DND-41 (cell line): ENCODE results near the gene FAM110A.
"Not testable (repeated sequence)": the region's sequence is repeated elsewhere in the genome, so short reads cannot be mapped to it uniquely, and the experiment has no call there.

Experiments used
- ATAC-seq: fragments of 200-7000 bp; cut with Tn5 transposase; 3 replicates; pipeline ENCODE4 v1.9.1; 2021; ENCODE audit warnings: low read depth; ENCODE audit not compliant: insufficient read depth
- DNase-seq: peaks from one replicate; pipeline ENCODE4 v3.0.0-alpha.2; 2020
- H2AFZ ChIP-seq: 2 replicates; pipeline ENCODE4 v1.6.0; 2012; ENCODE audit warnings: low read depth, low read length
- H3K27ac ChIP-seq: 2 replicates; pipeline ENCODE4 v1.5.1; 2012; ENCODE audit warnings: low read length, inconsistent platforms
- H3K27me3 ChIP-seq: fragments of 200-600 bp; sonication (generic); 2 replicates; pipeline ENCODE4 v1.6.0; 2012; ENCODE audit warnings: low read length, mild to moderate bottlenecking, inconsistent platforms; ENCODE audit not compliant: insufficient read depth, poor library complexity
- H3K36me3 ChIP-seq: 2 replicates; pipeline ENCODE4 v1.5.1; 2012; ENCODE audit warnings: low read length, inconsistent platforms; ENCODE audit not compliant: insufficient read depth
- H3K4me1 ChIP-seq: 2 replicates; pipeline ENCODE4 v1.5.1; 2012; ENCODE audit warnings: mild to moderate bottlenecking, low read length; ENCODE audit not compliant: insufficient read depth
- H3K4me2 ChIP-seq: 2 replicates; pipeline ENCODE4 v1.6.0; 2012; ENCODE audit warnings: mild to moderate bottlenecking, moderate library complexity, low read length, inconsistent platforms; ENCODE audit not compliant: insufficient read depth
- H3K4me3 ChIP-seq, 2 experiments: fragments of 200-600 bp in 1 of 2; shearing (Covaris generic) in 1 of 2; 2 replicates each; pipeline ENCODE4 v1.5.1; 2012 to 2016; ENCODE audit warnings: inconsistent platforms in 2 of 2, low read length in 2 of 2, mild to moderate bottlenecking in 2 of 2, low read depth in 1 of 2, moderate library complexity in 1 of 2
- H3K79me2 ChIP-seq: 2 replicates; pipeline ENCODE4 v1.6.0; 2012; ENCODE audit warnings: low read length, inconsistent platforms; ENCODE audit not compliant: insufficient read depth
- H3K9ac ChIP-seq: 2 replicates; pipeline ENCODE4 v1.6.0; 2012; ENCODE audit warnings: low read depth, mild to moderate bottlenecking, inconsistent platforms, low read length, moderate library complexity
- H3K9me3 ChIP-seq: 2 replicates; pipeline ENCODE4 v1.5.1; 2012; ENCODE audit warnings: low read length, moderate library complexity, mild to moderate bottlenecking, inconsistent platforms; ENCODE audit not compliant: insufficient read depth, severe bottlenecking
- H4K20me1 ChIP-seq: 2 replicates; pipeline ENCODE4 v1.6.0; 2012; ENCODE audit warnings: low read length; ENCODE audit not compliant: insufficient read depth
- EZH2 ChIP-seq: IDR thresholded peaks from 3 replicates; pipeline ENCODE4 v1.6.1; 2012; ENCODE audit warnings: borderline replicate concordance, low read depth, mild to moderate bottlenecking, moderate library complexity, low read length, inconsistent platforms; ENCODE audit not compliant: severe bottlenecking
- TF ChIP-seq, protein P1 (sequence below): IDR thresholded peaks from 2 replicates; pipeline ENCODE4 v1.5.1; 2012; ENCODE audit warnings: borderline replicate concordance, low read length, moderate library complexity, mild to moderate bottlenecking; ENCODE audit not compliant: poor library complexity, severe bottlenecking; ENCODE audit errors: extremely low read depth

FAM110A gene

DNA sequence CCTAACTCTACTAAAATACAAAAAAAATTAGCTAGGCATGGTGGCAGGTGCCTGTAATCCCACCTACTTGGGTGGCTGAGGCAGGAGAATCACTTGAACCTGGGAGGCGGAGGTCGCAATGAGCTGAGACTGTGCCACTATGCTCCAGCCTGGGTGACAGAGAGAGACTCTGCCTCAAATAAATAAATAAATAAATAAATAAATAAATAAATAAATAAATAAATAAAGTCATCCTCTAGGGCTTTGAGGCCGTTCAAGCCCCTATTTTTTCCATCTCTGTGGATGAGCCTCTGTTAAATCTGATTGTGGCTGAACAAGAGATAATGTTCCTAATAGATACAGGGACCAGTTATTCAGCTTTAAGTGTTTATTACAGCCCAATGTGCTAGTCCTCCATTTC is 31.8 kb upstream of the FAM110A start:
- H3K9ac ChIP-seq, result no peak overlapping the region
- no peaks in the 10 kb centered on the region for H3K36me3 ChIP-seq
- H3K4me2 ChIP-seq, result no peak overlapping the region
- H2AFZ ChIP-seq, result no peak overlapping the region
- H3K4me3 ChIP-seq, result no peak overlapping the region
- H3K27ac ChIP-seq, result no peak overlapping the region
- H4K20me1 ChIP-seq, result no peaks in the 10 kb centered on the region
- no peaks in the 10 kb centered on the region for H3K27me3 ChIP-seq
- no peak for DNase-seq
- no peaks in the 10 kb centered on the region for H3K79me2 ChIP-seq
- ATAC-seq, result no peak
- TF ChIP-seq, protein P1, sequence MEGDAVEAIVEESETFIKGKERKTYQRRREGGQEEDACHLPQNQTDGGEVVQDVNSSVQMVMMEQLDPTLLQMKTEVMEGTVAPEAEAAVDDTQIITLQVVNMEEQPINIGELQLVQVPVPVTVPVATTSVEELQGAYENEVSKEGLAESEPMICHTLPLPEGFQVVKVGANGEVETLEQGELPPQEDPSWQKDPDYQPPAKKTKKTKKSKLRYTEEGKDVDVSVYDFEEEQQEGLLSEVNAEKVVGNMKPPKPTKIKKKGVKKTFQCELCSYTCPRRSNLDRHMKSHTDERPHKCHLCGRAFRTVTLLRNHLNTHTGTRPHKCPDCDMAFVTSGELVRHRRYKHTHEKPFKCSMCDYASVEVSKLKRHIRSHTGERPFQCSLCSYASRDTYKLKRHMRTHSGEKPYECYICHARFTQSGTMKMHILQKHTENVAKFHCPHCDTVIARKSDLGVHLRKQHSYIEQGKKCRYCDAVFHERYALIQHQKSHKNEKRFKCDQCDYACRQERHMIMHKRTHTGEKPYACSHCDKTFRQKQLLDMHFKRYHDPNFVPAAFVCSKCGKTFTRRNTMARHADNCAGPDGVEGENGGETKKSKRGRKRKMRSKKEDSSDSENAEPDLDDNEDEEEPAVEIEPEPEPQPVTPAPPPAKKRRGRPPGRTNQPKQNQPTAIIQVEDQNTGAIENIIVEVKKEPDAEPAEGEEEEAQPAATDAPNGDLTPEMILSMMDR, result no peak
- no peak for TF ChIP-seq EZH2
- H3K4me1 ChIP-seq, result no peaks in the 10 kb centered on the region
- H3K9me3 ChIP-seq, result peaks cover 16% of the 10 kb centered on the region

DNA sequence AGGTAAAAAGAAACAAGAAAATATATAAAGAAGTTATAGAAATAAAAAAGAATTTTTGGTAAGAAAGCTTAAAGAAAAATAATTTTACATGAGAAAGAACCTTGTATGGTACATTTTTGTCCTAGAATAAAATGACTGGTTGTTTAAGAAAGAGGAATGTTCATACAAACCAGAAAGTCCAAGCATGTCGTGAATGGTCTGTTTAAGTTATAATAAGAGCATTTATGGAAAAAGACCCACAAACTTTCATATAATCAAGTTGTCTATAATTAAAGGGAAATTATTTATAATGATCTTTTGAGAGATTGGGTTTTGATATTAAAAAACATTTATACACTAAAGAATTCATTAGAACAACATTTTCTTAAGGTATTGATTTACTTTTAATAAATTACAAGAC is 27.8 kb upstream of the FAM110A start:
- no peak overlapping the region for H3K4me3 ChIP-seq
- H4K20me1 ChIP-seq, result no peaks in the 10 kb centered on the region
- no peaks in the 10 kb centered on the region for H3K27me3 ChIP-seq
- no peak overlapping the region for H3K9ac ChIP-seq
- H3K79me2 ChIP-seq, result no peaks in the 10 kb centered on the region
- no peaks in the 10 kb centered on the region for H3K4me1 ChIP-seq
- TF ChIP-seq, protein P1, result no peak
- TF ChIP-seq EZH2, result no peak
- no peak overlapping the region for H2AFZ ChIP-seq
- H3K36me3 ChIP-seq, result no peaks in the 10 kb centered on the region
- DNase-seq (no peak), ATAC-seq (no peak)
- H3K27ac ChIP-seq, result no peak overlapping the region
- H3K9me3 ChIP-seq, result peaks cover 28% of the 10 kb centered on the region
- no peak overlapping the region for H3K4me2 ChIP-seq

DNA sequence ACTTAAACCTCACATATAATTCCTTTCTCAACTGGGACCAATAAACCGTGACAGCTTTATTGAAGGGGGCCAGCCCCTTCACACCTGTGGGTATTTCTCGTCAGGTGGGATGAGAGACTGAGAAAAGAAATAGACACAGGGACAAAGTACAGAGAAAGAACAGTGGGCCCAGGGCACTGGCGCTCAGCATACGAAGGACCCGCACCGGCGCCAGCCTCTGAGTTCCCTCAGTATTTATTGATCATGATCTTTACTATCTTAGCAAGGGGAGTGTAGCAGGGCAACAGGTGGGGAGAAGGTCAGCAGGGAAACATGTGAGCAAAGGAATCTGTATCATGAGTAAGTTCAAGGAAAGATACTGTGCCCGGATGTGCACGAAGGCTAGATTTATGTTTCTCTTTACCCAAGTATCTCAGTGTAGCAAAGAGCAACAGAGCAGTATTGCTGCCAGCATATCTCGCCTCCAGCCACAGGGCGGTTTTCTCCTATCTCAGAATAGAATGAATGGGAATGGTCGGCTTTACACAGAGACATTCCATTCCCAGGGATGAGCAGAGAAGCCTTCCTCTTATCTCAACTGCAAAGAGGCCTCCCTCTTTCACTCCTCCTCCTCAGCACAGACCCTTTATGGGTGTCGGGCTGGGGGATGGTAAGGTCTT is 21.6 kb upstream of the FAM110A start:
- not testable (repeated sequence) for H4K20me1 ChIP-seq

DNA sequence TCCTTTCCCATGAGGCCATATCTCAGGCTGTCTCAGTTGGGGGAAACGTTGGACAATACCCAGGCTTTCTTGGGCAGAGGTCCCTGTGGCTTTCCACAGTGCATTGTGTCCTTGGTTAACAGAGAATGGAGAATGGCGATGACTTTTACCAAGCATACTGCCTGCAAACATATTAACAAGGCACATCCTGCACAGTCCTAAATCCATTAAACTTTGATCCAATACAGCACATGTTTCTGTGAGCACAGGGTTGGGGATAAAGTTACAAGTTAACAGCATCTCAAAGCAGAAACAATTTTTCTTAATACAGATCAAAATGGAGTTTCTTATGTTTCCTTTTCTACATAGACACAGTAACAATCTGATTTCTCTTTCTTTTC is 21.1 kb upstream of the FAM110A start:
- not testable (repeated sequence) for H3K4me1 ChIP-seq, H3K27ac ChIP-seq, DNase-seq, H3K27me3 ChIP-seq, H3K36me3 ChIP-seq, H2AFZ ChIP-seq, H3K79me2 ChIP-seq, H4K20me1 ChIP-seq, H3K9ac ChIP-seq, ATAC-seq, H3K4me3 ChIP-seq, H3K4me2 ChIP-seq
- H3K9me3 ChIP-seq, result peaks cover 11% of the 10 kb centered on the region

More for the DNA sequence above, 21.6 kb upstream of the FAM110A start:
- H3K9ac ChIP-seq, ATAC-seq, H3K4me2 ChIP-seq, H3K27me3 ChIP-seq, H2AFZ ChIP-seq, H3K27ac ChIP-seq, DNase-seq, H3K36me3 ChIP-seq, H3K4me1 ChIP-seq, H3K4me3 ChIP-seq, H3K79me2 ChIP-seq: not testable (repeated sequence)
- peaks cover 11% of the 10 kb centered on the region for H3K9me3 ChIP-seq
